Measurements from ENCODE around the gene KIF16B. TPM values are rescaled to one million over a fixed set of nuclear protein-coding genes. Genes with fewer than 3 reads are reported as not detected.

The KIF16B gene
- total and polyA plus RNA-seq, 10 of the 15 experiments (the other 5 are each of a cell fraction or from before 2014, with no cell fraction given) = 0.21 to 5.2 (median 3.0) TPM

- Histone ChIP-seq H3K4me3 (no peak overlapping the region), H3K4me2 (ENCODE audit: control insufficient read depth, insufficient read depth) (no peak overlapping the region), H3K79me2 (ENCODE audit: control insufficient read depth, insufficient read depth, low read length) (no peaks in the 10 kb centered on the region), H3K9me3 (replicated peaks; ENCODE audit: control insufficient read depth, insufficient read depth, low read length) (no peaks in the 10 kb centered on the region), H3K27ac (ENCODE audit: control insufficient read depth, insufficient read depth) (no peak overlapping the region), H3K36me3 (ENCODE audit: control insufficient read depth in 2 of 2, insufficient read depth in 2 of 2, low read length in 1 of 2) (no peaks in the 10 kb centered on the region), H2AFZ (ENCODE audit: control insufficient read depth, low read depth, low read length) (no peak overlapping the region), H4K20me1 (ENCODE audit: control insufficient read depth, insufficient read depth) (no peaks in the 10 kb centered on the region), H3K27me3 (replicated peaks in 1 of 2; ENCODE audit: control insufficient read depth in 2 of 2, insufficient read depth in 2 of 2, low read length in 1 of 2) (no peaks in the 10 kb centered on the region), H3K9ac (ENCODE audit: control insufficient read depth, insufficient read depth, low read length) (no peak overlapping the region), H3K4me1 (ENCODE audit: control insufficient read depth, insufficient read depth, low read length) (no peaks in the 10 kb centered on the region)
- FAIRE-seq = no peak
- BruUV-seq (replicated peaks) = no TSS peak
- SMC1A ChIA-PET (ENCODE audit: uncharacterized antibody, unreplicated experiment) = no interaction called here
- POLR2A ChIA-PET = no interaction called here
- intact Hi-C loops (cut with micrococcal nuclease; ENCODE audit: unreplicated experiment) (no loop called here), in situ Hi-C loops (cut with MboI) (no loop called here)
- no peak for DNase-seq (ENCODE audit: low read depth, low spot score)
- 47% methylated on average over 2 of the region's 2 CpGs for WGBS (ENCODE audit: insufficient coverage, insufficient replicate concordance, low lambda C conversion rate, missing lambda C conversion rate)
- CTCF ChIA-PET = no interaction called here
- ATAC-seq = no peak
- RAD21 ChIA-PET (ENCODE audit: unreplicated experiment) = no interaction called here
- TF ChIP-seq SPI1 (IDR thresholded peaks at IDR 0.05; ENCODE audit: borderline replicate concordance, insufficient read depth, low read depth, low read length) (no peak), ATF7 (IDR thresholded peaks at IDR 0.05; ENCODE audit: low read depth) (no peak), LARP7 (IDR thresholded peaks at IDR 0.05) (no peak), CHD4 (IDR thresholded peaks at IDR 0.05) (no peak), SP1 (IDR thresholded peaks at IDR 0.05; ENCODE audit: low read depth, low read length) (no peak), SRF (IDR thresholded peaks at IDR 0.05; ENCODE audit: low read depth in 2 of 2, low read length in 2 of 2) (no peak), NBN (IDR thresholded peaks at IDR 0.05) (no peak), SIX5 (IDR thresholded peaks at IDR 0.05; ENCODE audit: low read depth, low read length, severe bottlenecking) (no peak), ZNF592 (IDR thresholded peaks at IDR 0.05) (no peak), CBX5 (IDR thresholded peaks at IDR 0.05; ENCODE audit: low read depth) (no peak), ZBED1 (IDR thresholded peaks at IDR 0.05; ENCODE audit: borderline replicate concordance) (no peak), ZBTB11 (CRISPR knock-in tag; IDR thresholded peaks at IDR 0.05) (no peak), POU2F2 (IDR thresholded peaks at IDR 0.05; ENCODE audit: borderline replicate concordance, low read depth, low read length) (no peak), STAT1 (conservative IDR thresholded peaks at IDR 0.05) (no peak), NKRF (conservative IDR thresholded peaks at IDR 0.05) (no peak)
Measured at GRCh38 chr20:16427571-16427970, 145.7 kb downstream of the KIF16B start.

Data from GM12878 (cell line).